HL-60 (cell line): ENCODE data around the gene PPP1R9B.

Experiments
- CTCF ChIP-seq: IDR thresholded peaks from one replicate; pipeline ENCODE4 v1.5.1; 2011; ENCODE audit warnings: low read length, control low read depth, inconsistent platforms; ENCODE audit not compliant: insufficient read depth
- REST ChIP-seq: IDR thresholded peaks from 2 replicates; pipeline ENCODE4 v1.6.1; 2012; ENCODE audit warnings: low read depth; ENCODE audit not compliant: insufficient replicate concordance

- TF ChIP-seq CTCF (no peak), REST (no peak)
Observed at GRCh38 chr17:50165066-50165465, 14.6 kb upstream of the PPP1R9B start.
